Esophagus squamous epithelium (tissue), 5 donors: Measurements from ENCODE around the gene KDM1B. TPM values are rescaled to one million over a fixed set of nuclear protein-coding genes. Genes with fewer than 3 reads are reported as not detected.
"Not testable (repeated sequence)": the region's sequence is repeated elsewhere in the genome, so short reads cannot be mapped to it uniquely, and the experiment has no call there.

Experiments used
- DNase-seq: peaks from one replicate; lab custom pipeline; 2025; lab: John Stamatoyannopoulos, UW
- H3K27ac ChIP-seq, 4 donors: fragments of 200-600 bp; sonication (generic); one replicate each; pipeline ENCODE4 v1.5.1; 2016 to 2019; ENCODE audit warnings: mild to moderate bottlenecking in 1 of 4
- H3K27me3 ChIP-seq, 4 donors: fragments of 200-600 bp; sonication (generic); 1 replicate in 3 of 4; 2 replicates in 1 of 4; pipeline versions ENCODE4 v1.5.1 to v1.6.0; 2017 to 2021; ENCODE audit warnings: antibody characterized with exemption in 1 of 4
- H3K36me3 ChIP-seq, 3 donors: fragments of 200-600 bp; sonication (generic); one replicate each; pipeline ENCODE4 v1.5.1; 2016 to 2019
- H3K4me1 ChIP-seq, 3 donors: fragments of 200-600 bp; sonication (generic); one replicate each; pipeline ENCODE4 v1.5.1; 2017 to 2019
- H3K4me3 ChIP-seq, 4 donors: fragments of 200-600 bp; sonication (generic); 1 replicate in 3 of 4; 2 replicates in 1 of 4; pipeline ENCODE4 v1.5.1; 2016 to 2019; ENCODE audit warnings: mild to moderate bottlenecking in 2 of 4, moderate library complexity in 1 of 4
- H3K9me3 ChIP-seq, 3 donors: fragments of 200-600 bp; sonication (generic); one replicate each; pipeline ENCODE4 v1.5.1; 2016 to 2019
- POLR2A ChIP-seq, 4 donors: fragments of 450-650 bp; IDR thresholded peaks; one replicate each; pipeline ENCODE4 v1.6.1; 2017; ENCODE audit warnings: antibody characterized with exemption in 4 of 4, mild to moderate bottlenecking in 4 of 4, moderate library complexity in 3 of 4
- WGBS, 2 donors: methylation state at CpG; one replicate each; pipeline ENCODE4 v1.1.5; 2018; 5-methylcytosine and 5-hydroxymethylcytosine counted together
- intact Hi-C: fragments of 100-400 bp; cut with DNase I; formaldehyde crosslinking; loops from one replicate; pipeline ENCODE4 v1.15.0; 2022
- total RNA-seq, 4 donors: library from RNA; depleted of rRNA; stranded (reverse); fragments of >200 nt; gene quantifications; one replicate each; pipeline ENCODE4 v1.1.0, GENCODE V29; 2016
- TF ChIP-seq, protein P1 (sequence below), 6 experiments: fragments of 450-650 bp in 4 of 6; fragments of 200-600 bp in 2 of 6; sonication (generic) in 2 of 6; IDR thresholded peaks; one replicate each; pipeline ENCODE4 v1.5.1; 2016 to 2019; ENCODE audit warnings: antibody characterized with exemption in 6 of 6, mild to moderate bottlenecking in 4 of 6, moderate library complexity in 4 of 6
- donor health status: DM: yes; HTN: yes; CAD: no.

The KDM1B gene
- total RNA-seq, 4 donors from 2014 or later, result 12.2 to 24.5 (median 18.2) TPM

DNA sequence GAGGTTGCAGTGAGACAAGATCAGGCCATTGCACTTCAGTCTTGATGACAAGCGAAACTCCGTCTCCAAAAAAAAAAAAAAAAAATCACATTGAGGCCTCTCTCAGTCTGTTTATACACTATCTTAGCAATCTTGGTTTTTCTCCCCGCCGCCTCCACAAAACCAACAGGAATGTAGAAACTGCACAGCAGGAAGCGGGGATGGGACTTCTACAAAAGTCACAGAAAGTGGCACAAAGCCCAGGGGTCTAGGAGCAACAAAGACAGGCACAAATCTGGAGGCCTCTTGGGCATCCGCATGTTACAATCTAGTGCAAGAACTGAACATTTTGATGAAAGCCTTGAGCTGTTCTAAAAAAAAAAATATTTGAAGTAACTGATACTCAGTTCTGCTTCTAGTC is 48.6 kb downstream of the KDM1B start:
- peaks cover 0 to 95% (median 8%) of the 10 kb centered on the region in 3 donors for H3K36me3 ChIP-seq

DNA sequence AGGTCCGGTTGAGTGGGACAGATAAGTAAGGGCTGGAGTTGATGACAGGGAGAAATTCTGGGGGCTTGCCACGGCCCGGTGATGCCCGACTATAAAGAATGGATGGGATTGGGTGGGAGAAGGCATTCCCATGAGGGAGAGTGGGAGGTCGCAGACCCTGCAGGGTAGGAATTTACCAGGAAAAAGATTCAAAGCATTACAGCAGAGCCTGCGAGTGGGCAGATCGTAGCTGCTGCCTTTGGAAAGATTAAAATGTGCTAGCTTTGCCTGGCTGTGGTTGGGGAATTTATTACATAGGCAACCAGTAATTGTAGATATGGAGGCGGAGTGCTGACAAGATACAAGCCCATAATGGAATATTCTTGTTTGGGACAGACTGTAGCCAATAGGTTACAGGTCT is 49.5 kb downstream of the KDM1B start:
- Histone ChIP-seq H3K9me3 (no peaks in the 10 kb centered on the region), H3K4me1 (no peaks in the 10 kb centered on the region), H3K27me3 (no peaks in the 10 kb centered on the region), H3K4me3 (no peak overlapping the region), H3K27ac (no peak overlapping the region), H3K36me3 (peaks cover 0 to 93% (median 8%) of the 10 kb centered on the region in 3 donors)
- no peak for DNase-seq
- intact Hi-C loops, result no loop called here
- TF ChIP-seq POLR2A (IDR thresholded peaks at IDR 0.05), result no peak
- TF ChIP-seq, protein P1, sequence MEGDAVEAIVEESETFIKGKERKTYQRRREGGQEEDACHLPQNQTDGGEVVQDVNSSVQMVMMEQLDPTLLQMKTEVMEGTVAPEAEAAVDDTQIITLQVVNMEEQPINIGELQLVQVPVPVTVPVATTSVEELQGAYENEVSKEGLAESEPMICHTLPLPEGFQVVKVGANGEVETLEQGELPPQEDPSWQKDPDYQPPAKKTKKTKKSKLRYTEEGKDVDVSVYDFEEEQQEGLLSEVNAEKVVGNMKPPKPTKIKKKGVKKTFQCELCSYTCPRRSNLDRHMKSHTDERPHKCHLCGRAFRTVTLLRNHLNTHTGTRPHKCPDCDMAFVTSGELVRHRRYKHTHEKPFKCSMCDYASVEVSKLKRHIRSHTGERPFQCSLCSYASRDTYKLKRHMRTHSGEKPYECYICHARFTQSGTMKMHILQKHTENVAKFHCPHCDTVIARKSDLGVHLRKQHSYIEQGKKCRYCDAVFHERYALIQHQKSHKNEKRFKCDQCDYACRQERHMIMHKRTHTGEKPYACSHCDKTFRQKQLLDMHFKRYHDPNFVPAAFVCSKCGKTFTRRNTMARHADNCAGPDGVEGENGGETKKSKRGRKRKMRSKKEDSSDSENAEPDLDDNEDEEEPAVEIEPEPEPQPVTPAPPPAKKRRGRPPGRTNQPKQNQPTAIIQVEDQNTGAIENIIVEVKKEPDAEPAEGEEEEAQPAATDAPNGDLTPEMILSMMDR (IDR thresholded peaks at IDR 0.05), result no peak
- 92 to 95% methylated on average over 8 of the region's 8 CpGs for WGBS, 2 donors

More for the DNA sequence above, 48.6 kb downstream of the KDM1B start:
- no peak overlapping the region for H3K4me3 ChIP-seq
- TF ChIP-seq, protein P1 (IDR thresholded peaks at IDR 0.05), result no peak
- no peak for TF ChIP-seq POLR2A (IDR thresholded peaks at IDR 0.05)
- DNase-seq, result no peak
- WGBS, 2 donors, result 92 to 95% methylated on average over 6 of the region's 6 CpGs
- intact Hi-C loops, result no loop called here
- H3K27me3 ChIP-seq, result no peaks in the 10 kb centered on the region
- H3K9me3 ChIP-seq, result no peaks in the 10 kb centered on the region
- H3K27ac ChIP-seq, result no peak overlapping the region
- H3K4me1 ChIP-seq, result no peaks in the 10 kb centered on the region

DNA sequence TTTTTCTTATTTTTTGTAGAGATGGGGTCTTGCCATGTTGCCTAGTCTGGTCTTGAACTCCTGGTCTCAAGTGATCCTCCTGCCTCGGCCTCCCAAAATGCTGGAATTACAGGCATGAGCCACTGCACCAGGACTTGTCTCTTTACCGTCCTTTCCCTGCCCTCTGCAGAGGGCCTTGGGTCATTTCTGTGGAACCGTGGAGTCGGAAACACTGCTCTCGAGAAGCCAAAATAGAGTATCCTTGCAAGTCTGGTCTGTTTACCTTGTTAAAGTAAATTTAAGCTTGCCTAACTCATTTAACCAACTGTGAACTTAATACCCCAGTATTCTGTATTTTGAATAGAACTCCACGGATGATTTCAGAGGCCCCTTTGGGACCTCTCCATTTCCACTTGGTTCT is 51.4 kb downstream of the KDM1B start:
- Histone ChIP-seq H3K27ac (no peak overlapping the region), H3K4me3 (no peak overlapping the region), H3K36me3 (peaks cover 0 to 76% (median 8%) of the 10 kb centered on the region in 3 donors), H3K4me1 (no peaks in the 10 kb centered on the region), H3K9me3 (no peaks in the 10 kb centered on the region), H3K27me3 (no peaks in the 10 kb centered on the region)
- 84 to 94% methylated on average over 6 of the region's 6 CpGs for WGBS, 2 donors
- no peak for DNase-seq
- intact Hi-C loops, result no loop called here
- TF ChIP-seq, protein P1 (IDR thresholded peaks at IDR 0.05), result no peak
- no peak for TF ChIP-seq POLR2A (IDR thresholded peaks at IDR 0.05)

DNA sequence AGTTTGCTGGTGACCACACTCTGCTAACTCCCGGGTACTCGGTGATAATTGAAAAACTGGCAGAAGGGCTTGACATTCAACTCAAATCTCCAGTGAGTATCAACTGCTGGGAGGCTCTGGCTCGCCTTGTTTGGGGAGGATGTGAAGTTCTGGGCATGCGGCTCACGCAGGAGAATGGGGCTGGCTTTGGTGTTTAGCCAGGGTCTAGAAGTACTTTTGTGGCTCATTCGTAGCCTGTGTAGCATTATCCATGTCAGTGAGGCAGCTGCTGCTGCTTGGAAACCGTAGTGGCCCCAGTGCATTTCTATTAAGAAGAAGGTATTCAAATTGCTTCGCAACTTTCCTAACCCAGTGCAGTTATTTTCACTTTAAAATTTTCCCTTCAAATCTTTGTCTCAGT is 52.2 kb downstream of the KDM1B start:
- DNase-seq, result no peak
- WGBS, 2 donors, result 87 to 100% methylated on average over 2 to 8 of the region's 8 CpGs
- no peak overlapping the region for H3K4me3 ChIP-seq
- no peaks in the 10 kb centered on the region for H3K4me1 ChIP-seq
- TF ChIP-seq, protein P1 (IDR thresholded peaks at IDR 0.05), result no peak
- TF ChIP-seq POLR2A (IDR thresholded peaks at IDR 0.05), result no peak
- no peaks in the 10 kb centered on the region for H3K9me3 ChIP-seq
- H3K36me3 ChIP-seq, result peaks cover 0 to 72% (median 8%) of the 10 kb centered on the region in 3 donors
- intact Hi-C loops, result no loop called here
- H3K27ac ChIP-seq, result no peak overlapping the region
- H3K27me3 ChIP-seq, result no peaks in the 10 kb centered on the region

DNA sequence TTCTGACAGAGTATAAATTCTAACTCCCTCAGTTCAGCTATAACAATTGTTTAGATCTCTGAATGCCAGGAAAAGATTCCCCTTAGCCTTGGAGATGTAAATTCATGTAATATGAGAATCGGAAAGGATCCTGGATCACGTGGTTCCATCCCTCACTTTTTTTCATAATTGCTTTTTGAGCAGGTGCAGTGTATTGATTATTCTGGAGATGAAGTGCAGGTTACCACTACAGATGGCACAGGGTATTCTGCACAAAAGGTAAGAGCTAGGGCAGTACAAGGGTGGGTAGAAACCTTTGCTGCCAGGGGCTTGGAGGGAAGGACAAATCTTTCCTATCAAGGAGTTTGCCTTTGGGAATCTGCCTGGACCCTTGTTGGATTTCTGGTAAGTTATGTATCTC is 52.7 kb downstream of the KDM1B start:
- Histone ChIP-seq H3K4me3 (no peak overlapping the region), H3K27me3 (no peaks in the 10 kb centered on the region), H3K4me1 (no peaks in the 10 kb centered on the region), H3K27ac (no peak overlapping the region), H3K9me3 (no peaks in the 10 kb centered on the region), H3K36me3 (peaks cover 0 to 72% (median 8%) of the 10 kb centered on the region in 3 donors)
- no peak for DNase-seq
- intact Hi-C loops, result no loop called here
- WGBS, 2 donors, result 58 to 89% methylated on average over 2 of the region's 2 CpGs
- TF ChIP-seq POLR2A (IDR thresholded peaks at IDR 0.05), result no peak
- TF ChIP-seq, protein P1 (IDR thresholded peaks at IDR 0.05), result no peak

DNA sequence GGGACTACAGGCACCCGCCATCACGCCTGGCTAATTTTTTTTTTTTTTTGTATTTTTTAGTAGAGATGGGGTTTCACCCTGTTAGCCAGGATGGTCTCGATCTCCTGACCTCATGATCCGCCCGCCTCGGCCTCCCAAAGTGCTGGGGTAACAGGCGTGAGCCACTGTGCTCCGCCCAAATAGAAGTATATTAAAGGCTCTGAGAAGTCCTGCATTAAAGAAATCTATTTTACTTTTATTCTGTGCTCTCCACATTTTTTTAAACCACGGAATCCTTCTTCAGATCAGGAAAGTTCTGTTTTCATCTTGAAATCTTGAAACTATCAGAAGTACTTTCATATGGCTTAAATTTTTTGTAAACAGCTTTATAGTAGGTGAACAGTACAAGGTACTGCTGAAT is 53.6 kb downstream of the KDM1B start:
- H3K4me1 ChIP-seq, intact Hi-C loops, H3K4me3 ChIP-seq, DNase-seq, H3K27me3 ChIP-seq, H3K9me3 ChIP-seq, H3K27ac ChIP-seq: not testable (repeated sequence)
- WGBS, 2 donors, result 87 to 97% methylated on average over 8 of the region's 9 CpGs
- peaks cover 0 to 72% (median 8%) of the 10 kb centered on the region in 3 donors for H3K36me3 ChIP-seq
